GM21447 (cell line): Measurements from ENCODE around the gene PNMA6A.
"Not testable (repeated sequence)": the region's sequence is repeated elsewhere in the genome, so short reads cannot be mapped to it uniquely, and the experiment has no call there.

Experiments used
- ATAC-seq: cut with Tn5 transposase; IDR thresholded peaks from one replicate; pipeline ENCODE4 v1.9.1; 2021; ENCODE audit not compliant: unreplicated experiment

Gene PNMA6A

DNA sequence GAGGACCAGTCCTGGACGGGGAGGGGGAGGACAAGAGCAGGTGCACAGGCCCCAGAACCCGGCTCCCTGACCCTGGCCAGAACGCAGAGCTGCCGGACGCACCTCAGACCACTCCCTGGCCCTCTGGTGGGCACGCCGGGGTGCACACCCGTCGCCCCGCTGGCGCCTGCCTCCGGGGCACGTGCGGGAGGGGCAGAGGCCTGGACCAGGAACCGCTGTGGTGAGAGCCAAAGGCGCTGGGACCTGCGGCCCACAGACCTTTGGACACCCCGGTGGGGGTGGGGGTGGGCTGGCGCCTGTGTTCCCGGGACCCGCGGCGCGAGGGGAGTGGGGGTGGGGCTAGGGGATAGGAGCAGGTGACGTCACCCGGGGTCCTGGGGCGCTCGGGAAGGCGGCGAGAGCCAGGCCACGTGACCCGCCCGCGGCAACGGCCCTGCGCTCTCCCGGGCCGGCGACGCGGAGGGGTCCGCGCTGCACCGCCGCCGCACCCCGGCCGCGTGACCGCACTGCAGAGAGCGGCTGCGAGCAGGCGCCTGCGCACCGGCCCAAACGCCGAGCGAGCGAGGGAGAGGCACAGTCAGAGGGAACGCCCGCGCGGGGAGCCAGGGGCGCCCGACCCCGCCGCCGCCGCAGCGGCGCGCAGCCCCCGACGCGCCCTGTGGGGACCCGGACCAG lies at the start of gene PNMA6A:
TSS of gene PNMA6A (plus strand) at position 546 of the 675 bp plus-strand sequence. CDS start 609 bp downstream, outside the sequence.
- not testable (repeated sequence) for ATAC-seq

DNA sequence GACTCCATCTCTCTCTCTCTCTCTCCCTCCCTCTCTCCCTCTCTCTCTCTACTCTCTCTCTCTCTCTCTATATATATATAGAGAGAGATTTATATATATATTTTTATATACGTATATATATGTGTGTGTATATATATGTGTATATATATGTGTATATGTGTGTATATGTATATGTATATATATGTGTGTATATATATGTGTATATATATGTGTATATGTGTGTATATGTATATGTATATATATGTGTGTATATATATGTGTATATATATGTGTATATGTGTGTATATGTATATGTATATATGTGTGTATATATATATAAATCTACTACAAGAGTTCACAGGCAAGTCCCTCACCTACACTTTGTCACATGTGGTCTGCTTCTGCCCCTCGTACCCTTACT lies 45.8 kb upstream of the PNMA6A start:
- not testable (repeated sequence) for ATAC-seq

DNA sequence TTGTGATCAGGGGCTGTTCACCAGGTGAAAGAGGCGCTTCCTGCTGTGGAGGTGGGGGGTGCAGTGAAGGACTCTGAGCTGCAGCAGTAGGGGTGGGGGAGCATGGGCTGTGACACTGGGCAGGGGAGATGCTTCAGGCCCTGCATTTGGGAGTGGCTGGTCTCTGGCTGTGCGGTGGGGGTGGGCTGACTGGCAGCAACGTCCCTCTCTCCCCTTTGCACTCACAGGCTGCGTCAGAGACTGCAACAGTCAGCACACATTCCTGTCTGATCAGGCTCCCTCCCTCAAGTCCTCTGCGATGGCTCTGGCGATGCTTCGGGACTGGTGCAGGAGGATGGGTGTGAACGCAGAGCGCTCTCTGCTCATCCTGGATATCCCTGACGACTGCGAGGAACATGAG lies 43.8 kb upstream of the PNMA6A start:
- not testable (repeated sequence) for ATAC-seq

DNA sequence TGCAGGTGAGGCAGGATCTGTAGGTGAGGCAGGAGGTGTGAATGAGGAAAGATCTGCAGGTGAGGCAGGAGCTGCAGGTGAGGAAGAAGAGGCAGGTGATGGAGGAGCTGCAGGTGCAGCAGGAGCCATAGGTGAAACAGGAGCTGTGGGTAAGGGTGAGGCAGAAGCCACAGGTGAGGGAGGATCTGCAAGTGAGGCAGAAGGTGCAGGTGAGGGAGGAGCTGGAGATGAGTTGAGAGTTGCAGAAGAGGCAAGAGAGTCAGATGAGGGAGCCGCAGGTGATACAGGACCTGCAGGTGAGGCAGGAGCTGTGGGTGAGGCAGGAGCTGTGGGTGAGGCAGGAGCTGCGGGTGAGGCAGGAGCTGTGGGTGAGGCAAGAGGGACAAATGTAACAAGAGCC lies 43.1 kb upstream of the PNMA6A start:
- no peak for ATAC-seq

DNA sequence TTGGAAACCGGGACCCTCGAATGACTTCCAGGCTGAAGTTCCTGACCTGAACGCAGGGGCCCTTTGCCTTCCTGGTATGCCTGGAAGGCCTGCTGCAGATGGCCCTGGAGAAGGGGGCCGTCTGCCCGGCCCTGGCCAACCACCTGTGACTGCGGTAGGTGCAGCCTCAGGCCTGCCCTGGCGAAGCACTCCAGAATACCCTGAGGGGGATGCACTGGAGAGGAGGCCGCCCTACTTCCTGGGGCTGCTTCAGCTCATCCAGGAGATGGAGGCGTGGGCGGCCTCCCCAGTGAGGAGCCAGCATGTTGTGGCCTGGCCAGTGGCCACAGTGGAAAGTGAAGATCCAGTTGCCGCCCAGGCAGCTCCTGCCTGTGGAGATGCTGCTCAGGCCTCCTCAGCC lies 42.4 kb upstream of the PNMA6A start:
- no peak for ATAC-seq

DNA sequence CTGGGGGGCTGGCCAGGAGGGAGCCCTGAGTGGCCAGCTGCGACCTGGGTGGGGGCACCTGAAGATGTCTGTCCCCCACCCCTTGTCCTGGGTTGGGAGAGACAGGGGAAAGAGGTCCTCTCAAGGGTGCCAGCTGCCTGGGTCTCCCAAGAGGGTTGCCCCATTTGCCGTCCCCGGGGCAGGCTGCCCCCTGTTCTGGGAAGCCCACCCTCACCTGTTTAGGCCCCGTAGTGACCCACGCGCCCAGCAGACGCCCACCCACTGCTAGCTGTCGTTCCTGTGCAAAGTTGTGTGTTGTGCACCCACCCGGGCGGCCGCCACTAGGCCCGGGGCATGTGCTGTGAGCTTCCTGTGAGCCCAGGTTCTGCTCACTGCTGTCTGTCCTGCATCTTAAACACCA lies 41.5 kb upstream of the PNMA6A start:
- ATAC-seq, result no peak

DNA sequence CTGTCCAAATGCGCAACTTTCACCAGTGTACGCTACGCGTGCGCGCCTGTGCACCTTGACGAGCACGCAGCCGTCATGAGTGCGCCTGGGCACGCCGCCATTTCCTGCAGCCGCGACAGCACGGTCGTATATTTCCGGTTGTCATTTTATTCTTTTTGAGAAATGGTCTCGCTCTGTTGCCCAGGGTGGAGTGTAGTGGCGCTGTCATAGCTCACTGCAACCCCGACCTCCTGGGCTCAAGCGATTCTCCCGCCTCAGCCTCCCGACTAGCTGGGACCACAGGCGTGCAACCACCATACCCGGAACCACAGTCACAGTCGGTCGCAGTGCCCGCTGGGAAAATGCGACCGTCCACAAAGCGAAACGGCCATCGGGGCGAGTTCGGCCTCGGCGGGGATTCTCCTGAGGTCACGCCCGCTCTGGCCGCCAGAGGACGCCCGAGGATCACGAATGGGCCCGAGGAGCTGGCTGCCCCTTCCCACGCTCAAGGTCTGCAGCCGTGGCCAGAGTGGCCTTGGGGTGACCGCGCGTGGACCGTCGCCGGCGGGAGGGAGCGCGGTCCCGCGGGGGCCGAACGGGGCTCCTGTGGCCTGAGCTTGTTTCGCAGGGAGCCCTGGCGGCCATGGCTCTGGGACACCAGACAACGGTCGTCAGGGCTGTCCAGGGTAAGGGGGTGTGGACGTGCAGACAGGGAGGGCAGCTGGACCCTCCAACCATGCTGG lies 39.7 kb upstream of the PNMA6A start:
- ATAC-seq, result peak; percentile 72

DNA sequence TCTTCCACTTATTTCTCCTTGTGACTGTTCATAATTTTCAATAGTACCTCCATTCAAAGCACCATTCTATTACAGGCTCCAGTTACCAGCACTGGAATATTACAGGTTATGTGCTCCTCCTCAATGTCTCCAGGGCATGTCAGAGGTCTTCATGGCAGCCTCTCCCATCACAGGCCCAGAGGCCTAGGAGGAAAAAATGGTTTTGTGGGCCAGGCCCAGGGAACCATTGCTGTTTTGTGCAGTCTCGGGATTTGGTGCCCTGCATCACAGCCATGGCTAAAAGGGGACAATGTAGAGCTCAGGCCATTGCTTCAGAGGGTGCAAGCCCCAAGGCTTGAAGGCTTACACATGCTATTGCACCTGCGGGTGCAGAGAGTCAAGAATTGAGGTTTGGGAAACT lies 23.2 kb upstream of the PNMA6A start:
- ATAC-seq, result no peak

DNA sequence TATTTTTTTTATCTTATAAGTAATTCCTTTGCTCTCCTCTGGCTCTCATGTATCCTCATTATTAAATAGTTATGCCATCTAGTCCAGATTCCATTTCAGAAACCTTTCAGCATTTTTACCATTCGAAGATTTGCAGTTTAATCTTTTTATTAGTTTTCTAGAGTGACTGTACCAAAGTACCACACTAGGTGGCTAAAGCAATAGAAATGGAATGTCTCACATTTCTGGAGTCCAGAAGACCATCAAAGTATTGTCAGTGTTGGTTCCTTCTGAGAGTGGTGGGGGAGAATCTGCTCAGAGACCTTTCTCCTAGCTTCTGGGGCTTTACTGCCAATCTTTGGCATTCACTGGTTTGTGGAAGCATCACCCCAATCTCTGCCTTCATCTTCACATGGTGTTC lies 19.7 kb upstream of the PNMA6A start:
- ATAC-seq, result no peak

DNA sequence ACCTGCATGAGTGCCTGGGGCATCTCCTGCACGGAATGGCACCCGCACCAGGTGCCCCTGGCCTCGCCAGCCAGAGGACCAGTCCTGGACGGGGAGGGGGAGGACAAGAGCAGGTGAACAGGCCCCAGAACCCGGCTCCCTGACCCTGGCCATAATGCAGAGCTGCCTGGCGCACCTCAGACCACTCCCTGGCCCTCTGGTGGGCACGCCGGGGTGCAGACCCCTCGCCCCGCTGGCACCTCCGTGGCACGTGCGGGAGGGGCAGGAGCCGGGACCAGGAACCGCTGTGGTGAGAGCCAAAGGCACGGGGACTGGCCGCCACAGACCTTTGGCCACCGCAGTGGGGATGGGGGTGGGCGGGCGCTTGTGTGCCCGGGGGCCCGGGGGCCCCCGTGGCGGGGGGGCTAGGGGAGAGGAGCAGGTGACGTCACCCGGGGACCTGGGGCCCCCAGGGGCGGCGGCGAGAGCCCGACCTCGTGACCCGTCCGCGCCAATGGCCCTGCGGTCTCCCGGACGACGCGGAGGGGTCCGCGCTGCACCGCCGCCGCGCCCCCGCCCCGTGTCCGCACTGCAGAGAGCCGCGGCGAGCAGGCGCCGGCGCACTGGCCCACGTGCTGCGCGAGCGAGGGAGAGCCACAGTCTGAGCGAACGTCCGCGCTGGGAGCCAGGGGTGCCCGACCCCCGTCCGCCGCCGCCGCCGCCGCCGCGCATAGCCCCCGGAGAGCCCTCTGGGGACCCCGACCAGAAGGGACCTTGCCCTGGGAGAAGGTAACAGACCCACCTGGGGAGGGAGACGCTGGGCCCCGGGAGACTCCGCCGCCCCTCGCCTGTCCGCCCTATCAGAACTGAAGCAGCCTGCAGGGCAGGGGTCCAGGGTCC lies 16.1 kb upstream of the PNMA6A start, which contains the start of gene PNMA3:
TSS of gene PNMA3 (plus strand) at position 600 of the 879 bp plus-strand sequence. CDS start 586 bp downstream, outside the sequence.
- no peak for ATAC-seq

DNA sequence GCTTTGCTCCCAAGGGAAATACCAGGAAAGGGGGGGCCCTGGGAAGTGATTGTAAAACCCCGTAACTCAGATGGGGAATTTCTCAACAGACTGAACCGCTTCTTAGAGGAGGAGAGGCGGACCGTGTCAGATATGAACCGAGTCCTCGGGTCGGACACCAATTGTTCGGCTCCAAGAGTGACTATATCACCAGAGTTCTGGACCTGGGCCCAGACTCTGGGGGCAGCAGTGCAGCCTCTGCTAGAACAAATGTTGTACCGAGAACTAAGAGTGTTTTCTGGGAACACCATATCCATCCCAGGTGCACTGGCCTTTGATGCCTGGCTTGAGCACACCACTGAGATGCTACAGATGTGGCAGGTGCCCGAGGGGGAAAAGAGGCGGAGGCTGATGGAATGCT lies 15.0 kb upstream of the PNMA6A start:
- no peak for ATAC-seq

DNA sequence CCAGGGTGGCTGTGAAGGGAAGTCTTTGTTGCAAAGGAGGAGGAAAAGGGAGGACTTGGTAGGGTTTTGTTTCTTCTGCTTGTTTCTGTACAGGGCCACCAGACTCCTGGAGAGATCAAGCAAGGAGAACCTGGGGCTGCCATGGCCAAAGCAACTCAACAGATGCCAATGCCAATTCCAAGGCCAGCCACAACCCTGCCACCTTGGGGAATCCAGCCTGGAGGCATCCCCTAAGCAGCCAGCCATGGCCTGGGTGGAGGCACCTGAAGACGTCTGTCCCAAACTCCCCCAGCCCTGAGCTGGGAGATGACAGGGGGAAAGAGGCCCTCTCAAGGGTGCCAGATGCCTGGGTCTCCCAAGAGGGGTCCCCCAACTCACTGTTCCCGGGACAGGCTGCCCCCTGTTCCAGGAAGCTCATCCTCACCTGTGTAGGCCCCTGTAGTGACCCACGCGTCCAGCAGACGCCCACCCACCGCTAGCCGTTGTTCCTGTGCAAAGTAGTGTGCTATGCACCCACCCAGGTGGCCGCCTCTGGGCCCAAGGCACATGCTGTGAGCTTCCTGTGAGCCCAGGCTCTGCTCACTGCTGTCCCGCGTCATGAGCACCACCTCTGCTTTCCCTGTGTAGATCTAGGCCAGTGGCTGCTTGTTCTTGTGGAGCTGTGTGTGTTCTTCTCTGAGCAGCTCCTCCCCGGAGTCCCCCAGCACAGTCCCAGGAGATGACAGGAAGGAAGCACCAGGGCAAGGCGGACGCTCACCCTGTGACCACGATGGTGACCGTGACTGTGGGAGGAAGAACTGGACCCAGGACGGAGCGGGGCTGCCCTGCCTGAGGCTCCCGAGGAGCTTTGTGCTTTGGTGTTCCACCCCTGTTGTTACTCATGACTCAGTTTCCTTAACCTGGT lies 12.8 kb upstream of the PNMA6A start:
- no peak for ATAC-seq

DNA sequence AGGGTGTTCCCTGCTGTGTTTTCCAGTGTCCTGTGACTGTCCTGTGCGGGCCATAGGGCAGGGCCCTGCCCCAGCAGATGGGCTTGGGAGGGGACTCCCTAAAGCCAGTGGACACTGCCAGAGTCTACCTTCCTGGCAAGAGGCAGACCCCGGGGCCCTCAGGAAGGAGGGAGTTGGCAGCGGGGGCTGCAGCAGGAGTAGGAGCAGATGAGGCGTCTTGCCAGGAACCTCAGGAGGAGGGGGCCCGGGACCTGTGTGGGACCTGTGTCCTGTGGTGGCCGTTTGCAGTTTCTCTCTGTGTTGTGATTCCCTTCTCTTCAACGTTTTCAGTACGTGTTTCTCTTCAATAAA lies 12.2 kb upstream of the PNMA6A start:
- ATAC-seq, result no peak

DNA sequence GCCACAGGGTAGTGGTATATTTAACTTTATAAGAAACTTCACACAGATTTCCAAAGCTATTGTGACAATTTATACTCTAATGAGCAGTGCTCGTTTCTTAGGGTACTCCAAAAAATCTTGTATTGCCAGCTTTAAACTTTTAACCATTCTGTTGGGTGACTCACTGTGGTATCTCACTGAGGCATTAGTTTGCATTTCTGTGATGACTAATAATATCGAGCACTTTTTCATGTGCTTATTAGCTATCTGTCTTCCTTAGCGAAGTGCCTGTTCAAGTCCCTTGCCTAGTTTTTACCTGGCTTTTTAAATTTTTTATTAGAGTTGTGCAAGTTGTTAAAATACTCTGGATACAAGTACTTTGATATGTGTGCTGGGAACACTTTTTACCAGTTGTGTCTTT lies 10.5 kb upstream of the PNMA6A start:
- no peak for ATAC-seq

DNA sequence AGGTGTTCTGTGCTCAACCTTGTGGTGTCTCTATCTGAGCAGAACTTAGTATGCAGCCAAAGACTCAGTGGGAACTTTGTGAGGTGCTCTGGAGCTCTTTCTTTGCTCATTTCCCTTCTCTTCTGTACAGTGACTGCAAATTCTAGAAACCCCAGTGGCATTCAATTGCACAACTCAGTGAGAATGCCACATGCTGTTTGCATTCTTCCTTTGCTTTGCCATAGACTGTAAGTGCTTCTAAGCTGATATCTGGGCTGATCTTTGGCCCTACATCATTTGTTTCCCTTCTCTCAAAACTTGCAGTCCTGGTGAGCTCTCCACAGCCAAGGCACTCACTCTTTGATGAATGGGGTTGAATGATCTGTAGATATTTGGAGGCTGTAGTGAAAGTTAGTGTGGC lies 8.9 kb upstream of the PNMA6A start:
- ATAC-seq, result no peak

DNA sequence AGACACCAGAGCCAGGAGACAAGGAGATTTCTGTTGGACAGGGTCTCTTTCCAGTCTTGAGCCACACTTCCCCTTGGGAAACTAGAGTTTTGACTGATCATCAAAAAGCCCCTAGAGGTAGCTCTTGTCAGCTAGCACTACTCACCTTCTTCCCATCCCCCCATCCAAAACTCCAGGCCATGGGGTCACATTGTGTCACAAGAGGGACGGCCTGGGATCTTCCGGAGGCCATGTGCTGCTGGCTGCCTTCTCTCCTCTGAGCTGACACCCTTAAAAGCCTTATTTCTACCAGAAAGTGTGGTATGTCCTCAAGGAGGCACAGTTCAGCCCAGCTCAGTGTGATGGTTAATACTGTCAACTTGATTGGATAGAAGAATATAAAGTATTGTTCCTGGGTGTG lies 8.2 kb upstream of the PNMA6A start:
- ATAC-seq, result no peak

DNA sequence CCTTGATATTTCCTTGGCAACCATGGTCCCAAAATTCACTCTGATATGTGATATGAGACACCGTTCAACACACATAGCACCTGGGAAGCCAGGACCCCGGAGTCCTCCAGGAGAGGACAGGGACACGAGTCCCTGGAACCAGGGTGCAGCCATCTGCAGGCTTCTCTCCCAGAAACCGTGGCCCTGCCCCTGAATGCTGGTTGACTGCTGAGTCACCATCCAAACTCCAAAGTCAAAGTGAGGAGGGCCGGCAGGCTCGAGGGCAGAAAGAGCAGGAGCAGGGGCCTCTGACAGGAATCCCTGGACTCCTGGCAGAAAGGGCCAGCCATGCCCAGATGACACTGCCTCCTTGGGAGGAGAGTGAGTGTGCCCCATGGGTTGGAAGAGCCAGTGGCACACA lies 6.9 kb upstream of the PNMA6A start:
- ATAC-seq, result no peak

DNA sequence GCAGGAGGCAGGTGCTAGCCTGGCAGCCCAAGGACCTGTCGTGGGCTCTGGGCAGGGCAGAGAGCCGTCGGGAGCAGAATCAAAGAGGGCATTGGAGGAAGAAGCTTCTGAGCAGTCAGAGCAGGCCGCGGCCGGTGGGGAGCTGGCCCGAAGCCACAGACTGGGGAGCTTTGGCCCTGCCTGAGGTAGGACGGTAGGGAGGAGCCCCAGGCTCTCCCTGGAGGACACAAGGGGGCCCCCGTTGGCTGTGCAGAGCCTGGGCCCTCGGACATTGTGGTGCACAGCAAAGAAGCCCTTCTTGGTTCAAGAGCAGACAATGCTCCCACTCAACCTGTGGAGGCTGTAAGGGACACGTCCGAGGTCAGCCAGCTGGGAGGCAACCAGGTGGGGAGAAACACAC lies 5.9 kb upstream of the PNMA6A start:
- ATAC-seq, result not testable (repeated sequence)

DNA sequence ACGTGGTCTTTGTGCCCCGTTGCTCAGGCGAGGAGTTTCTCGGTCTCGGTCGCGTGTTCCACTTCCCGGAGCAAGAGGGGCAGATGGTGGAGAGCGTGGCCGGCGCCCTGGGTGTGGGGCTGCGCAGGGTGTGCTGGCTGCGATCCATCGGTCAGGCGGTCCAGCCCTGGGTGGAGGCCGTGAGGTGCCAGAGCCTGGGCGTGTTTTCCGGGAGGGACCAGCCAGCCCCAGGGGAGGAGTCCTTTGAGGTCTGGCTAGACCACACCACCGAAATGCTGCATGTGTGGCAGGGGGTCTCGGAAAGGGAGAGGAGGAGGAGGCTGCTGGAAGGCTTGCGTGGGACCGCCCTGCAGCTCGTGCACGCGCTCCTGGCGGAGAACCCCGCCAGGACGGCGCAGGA lies 1.1 kb downstream of the PNMA6A start:
- ATAC-seq, result not testable (repeated sequence)

DNA sequence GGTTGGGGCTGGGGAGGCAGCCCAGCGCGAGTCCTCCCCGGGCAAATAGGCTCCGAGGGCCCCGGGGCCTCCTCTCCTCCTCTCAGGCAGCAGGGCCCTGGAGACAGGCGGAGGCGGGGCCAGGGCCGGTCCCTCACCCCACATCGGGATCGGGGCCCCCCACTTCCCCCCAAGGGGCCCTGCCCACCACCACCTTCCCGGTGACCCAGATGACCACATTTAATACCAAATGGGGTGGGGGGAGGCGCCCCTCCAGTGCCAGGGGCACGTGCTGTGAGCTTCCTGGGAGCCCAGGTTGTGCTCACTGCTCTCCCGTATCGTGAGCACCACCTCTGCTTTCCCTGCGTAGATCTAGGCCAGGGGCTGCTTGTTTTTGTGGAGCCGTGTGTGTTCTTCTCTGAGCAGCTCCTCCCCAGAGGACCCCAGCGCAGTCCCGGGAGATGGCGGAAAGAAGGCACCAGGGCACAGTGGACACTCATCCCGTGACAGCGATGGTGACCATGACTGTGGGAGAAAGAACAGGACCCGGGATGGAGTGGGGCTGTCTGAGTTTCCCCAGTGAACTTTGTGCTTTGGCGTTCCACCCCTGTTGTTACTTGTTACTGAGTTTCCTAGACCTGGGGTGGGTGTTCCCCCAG lies 2.1 kb downstream of the PNMA6A start:
- ATAC-seq, result no peak
